CD4-positive, alpha-beta T cell (primary cell): ENCODE results near the gene GNPTAB. TPM values are rescaled to one million over a fixed set of nuclear protein-coding genes. Genes with fewer than 3 reads are reported as not detected.

Experiments
- ATAC-seq: fragments of 200-7000 bp; cut with Tn5 transposase; one replicate; pipeline ENCODE4 v1.10.0; 2022; ENCODE audit warnings: mild to moderate bottlenecking; ENCODE audit not compliant: poor library complexity
- CTCF ChIA-PET: fragments of 350-600 bp; sonication (Branson Sonifier 250); formaldehyde crosslinking; loops from one replicate; lab custom pipeline; 2021; ENCODE audit warnings: antibody characterized with exemption, inconsistent platforms; lab: Charles Lee
- POLR2A ChIA-PET: fragments of 350-600 bp; sonication (Branson Sonifier 250); formaldehyde crosslinking; loops from one replicate; lab custom pipeline; 2021; ENCODE audit warnings: antibody characterized with exemption, inconsistent platforms; lab: Charles Lee
- DNase-seq, 14 experiments: peaks; one replicate each; pipeline ENCODE4 v3.0.0-alpha.2; 2013 to 2020; ENCODE audit warnings: mixed read lengths in 2 of 14
- H3K27ac ChIP-seq, 2 donors: one replicate each; pipeline versions ENCODE4 v1.5.1 to v1.7.0; 2013; ENCODE audit warnings: low read length in 2 of 2, low read depth in 1 of 2, mild to moderate bottlenecking in 1 of 2
- H3K27me3 ChIP-seq, 2 experiments: 1 replicate in 1 of 2; 2 replicates in 1 of 2; pipeline versions ENCODE4 v1.6.1 to v1.7.0; 2013; ENCODE audit warnings: low read length in 2 of 2, control low read depth in 1 of 2, mild to moderate bottlenecking in 1 of 2, moderate library complexity in 1 of 2; ENCODE audit not compliant: insufficient read depth in 2 of 2, control insufficient read depth in 1 of 2
- H3K36me3 ChIP-seq: one replicate; pipeline ENCODE4 v1.6.1; 2013; ENCODE audit warnings: low read length, control low read depth; ENCODE audit not compliant: insufficient read depth
- H3K4me1 ChIP-seq: one replicate; pipeline ENCODE4 v1.6.1; 2013; ENCODE audit warnings: low read length, control low read depth; ENCODE audit not compliant: insufficient read depth
- H3K4me3 ChIP-seq: one replicate; pipeline ENCODE4 v1.5.1; 2013; ENCODE audit warnings: mild to moderate bottlenecking, low read length, moderate library complexity
- H3K9me3 ChIP-seq, 2 experiments: 1 replicate in 1 of 2; 2 replicates in 1 of 2; pipeline versions ENCODE4 v1.6.1 to v1.7.0; 2013; ENCODE audit warnings: low read length in 2 of 2, mild to moderate bottlenecking in 2 of 2, control low read depth in 1 of 2, moderate library complexity in 1 of 2; ENCODE audit not compliant: control insufficient read depth in 1 of 2, insufficient read depth in 1 of 2
- H3K27ac Mint-ChIP-seq: one replicate; pipeline ENCODE4 v1.8.0; 2020; ENCODE audit warnings: mixed read lengths
- H3K27me3 Mint-ChIP-seq: one replicate; pipeline ENCODE4 v1.8.0; 2021; ENCODE audit warnings: mixed read lengths
- H3K36me3 Mint-ChIP-seq: one replicate; pipeline ENCODE4 v1.8.0; 2021; ENCODE audit warnings: low read depth, mixed read lengths
- H3K4me1 Mint-ChIP-seq: one replicate; pipeline ENCODE4 v1.8.0; 2021; ENCODE audit warnings: low read depth, mixed read lengths
- H3K4me3 Mint-ChIP-seq: one replicate; pipeline ENCODE4 v1.8.0; 2020; ENCODE audit warnings: mild to moderate bottlenecking, mixed read lengths
- H3K9me3 Mint-ChIP-seq: one replicate; pipeline ENCODE4 v1.8.0; 2020; ENCODE audit warnings: mixed read lengths
- intact Hi-C, 2 experiments: fragments of 100-400 bp; cut with DNase I in 1 of 2; cut with micrococcal nuclease in 1 of 2; formaldehyde crosslinking; loops; one replicate each; pipeline versions ENCODE4 v1.15.1 to v1.9.0; 2023 to 2025; cut with DNase I, micrococcal nuclease
- total RNA-seq, 174 experiments: library from RNA in 2 of 174; stranded (reverse) in 2 of 174; gene quantifications; one replicate each; pipeline ENCODE4 v1.2.3 and lab custom pipeline; 2021 to 2026
- TF ChIP-seq, protein P1 (sequence below): fragments of 200-600 bp; IDR thresholded peaks from one replicate; pipeline ENCODE4 v1.8.0; 2022; ENCODE audit warnings: antibody characterized with exemption, mild to moderate bottlenecking

The GNPTAB gene
- total RNA-seq, 2 experiments from 2014 or later, result 38.2 to 43.8 TPM

DNA sequence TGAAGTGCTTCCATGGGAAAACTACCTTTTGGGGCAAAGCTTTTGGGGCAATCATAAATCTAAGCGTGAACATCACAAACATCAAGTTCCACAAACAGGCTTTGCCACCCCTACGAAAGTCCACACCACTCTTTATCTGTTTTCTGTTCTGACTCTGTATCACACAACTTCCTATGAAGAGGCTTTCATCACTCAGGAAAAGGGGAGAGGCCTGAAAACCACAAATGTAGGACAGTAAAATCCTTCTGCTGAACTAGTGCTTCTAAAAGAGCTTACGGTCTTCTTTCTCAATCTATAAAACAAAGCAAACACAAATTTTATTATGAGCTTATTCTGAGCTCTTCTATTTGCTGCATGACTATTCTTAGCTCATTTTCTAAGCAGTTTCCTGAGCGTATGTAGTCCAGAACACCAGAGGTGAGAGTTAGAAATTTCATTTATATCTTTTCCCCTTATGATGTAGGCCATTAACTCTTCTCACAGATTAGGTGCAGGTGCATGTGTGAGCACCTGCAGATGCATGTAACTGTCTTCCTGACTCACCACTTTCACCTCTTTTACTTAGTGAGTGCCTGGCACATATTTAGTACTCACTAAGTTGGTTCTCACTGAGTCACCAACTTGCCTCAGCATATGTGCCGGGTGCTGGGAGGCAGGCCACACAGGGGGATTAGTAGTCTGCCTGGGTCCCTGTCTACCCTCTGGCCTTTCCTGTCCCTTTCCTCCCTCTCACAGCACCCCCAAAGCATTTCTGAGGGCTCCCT is 58.6 kb downstream of the GNPTAB start:
- peaks cover 64% of the 10 kb centered on the region for H3K36me3 Mint-ChIP-seq
- Histone ChIP-seq H3K27me3 (no peaks in the 10 kb centered on the region), H3K4me3 (no peak overlapping the region), H3K4me1 (no peaks in the 10 kb centered on the region), H3K36me3 (peaks cover 37% of the 10 kb centered on the region), H3K9me3 (no peaks in the 10 kb centered on the region), H3K27ac (no peak overlapping the region)
- TF ChIP-seq, protein P1, sequence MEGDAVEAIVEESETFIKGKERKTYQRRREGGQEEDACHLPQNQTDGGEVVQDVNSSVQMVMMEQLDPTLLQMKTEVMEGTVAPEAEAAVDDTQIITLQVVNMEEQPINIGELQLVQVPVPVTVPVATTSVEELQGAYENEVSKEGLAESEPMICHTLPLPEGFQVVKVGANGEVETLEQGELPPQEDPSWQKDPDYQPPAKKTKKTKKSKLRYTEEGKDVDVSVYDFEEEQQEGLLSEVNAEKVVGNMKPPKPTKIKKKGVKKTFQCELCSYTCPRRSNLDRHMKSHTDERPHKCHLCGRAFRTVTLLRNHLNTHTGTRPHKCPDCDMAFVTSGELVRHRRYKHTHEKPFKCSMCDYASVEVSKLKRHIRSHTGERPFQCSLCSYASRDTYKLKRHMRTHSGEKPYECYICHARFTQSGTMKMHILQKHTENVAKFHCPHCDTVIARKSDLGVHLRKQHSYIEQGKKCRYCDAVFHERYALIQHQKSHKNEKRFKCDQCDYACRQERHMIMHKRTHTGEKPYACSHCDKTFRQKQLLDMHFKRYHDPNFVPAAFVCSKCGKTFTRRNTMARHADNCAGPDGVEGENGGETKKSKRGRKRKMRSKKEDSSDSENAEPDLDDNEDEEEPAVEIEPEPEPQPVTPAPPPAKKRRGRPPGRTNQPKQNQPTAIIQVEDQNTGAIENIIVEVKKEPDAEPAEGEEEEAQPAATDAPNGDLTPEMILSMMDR, result no peak
- intact Hi-C loops, result loop anchor here (2.0 to 10.0 kb wide), 4 partner anchors 59 to 360 kb away; partner anchors contain the start of genes GNPTAB (in 1 of the 2) and WASHC3 (in 1 of the 2)
- H3K27me3 Mint-ChIP-seq, result no peaks in the 10 kb centered on the region
- CTCF ChIA-PET, result interaction anchor here (1.1 to 2.6 kb wide), 4 partner anchors 13 to 68 kb away, joined by 3 to 73 read pairs (median 8); no protein-coding TSS in a partner anchor
- no peak overlapping the region for H3K27ac Mint-ChIP-seq
- POLR2A ChIA-PET, result interaction anchor here (1.0 to 1.2 kb wide), 2 partner anchors 58 to 67 kb away, joined by 4 read pairs; partner anchors contain the start of gene GNPTAB
- H3K4me1 Mint-ChIP-seq, result peaks cover 5% of the 10 kb centered on the region
- H3K9me3 Mint-ChIP-seq, result no peaks in the 10 kb centered on the region
- no peak overlapping the region for H3K4me3 Mint-ChIP-seq
- no peak for ATAC-seq
- no peak for DNase-seq

GRCh38 chr12:101769865-101770264 is 60.9 kb downstream of the GNPTAB start:
- Histone ChIP-seq H3K4me3 (no peak overlapping the region), H3K27ac (no peak overlapping the region), H3K4me1 (no peaks in the 10 kb centered on the region), H3K27me3 (no peaks in the 10 kb centered on the region), H3K9me3 (no peaks in the 10 kb centered on the region), H3K36me3 (peaks cover 57% of the 10 kb centered on the region)
- H3K36me3 Mint-ChIP-seq, result peaks cover 73% of the 10 kb centered on the region
- peaks cover 5% of the 10 kb centered on the region for H3K4me1 Mint-ChIP-seq
- ChIA-PET POLR2A (no interaction called here), CTCF (interaction anchor here (1.2 to 2.2 kb wide), 3 partner anchors 61 to 92 kb away, joined by 3 to 7 read pairs (median 4); partner anchors contain the start of gene GNPTAB)
- intact Hi-C loops, result loop anchor here in 1 of 2 experiments (5.0 to 10.0 kb wide), 3 partner anchors 295 to 358 kb away; partner anchors contain the start of gene WASHC3
- no peak for DNase-seq
- TF ChIP-seq, protein P1, result no peak
- no peak for ATAC-seq
- no peaks in the 10 kb centered on the region for H3K9me3 Mint-ChIP-seq
- H3K4me3 Mint-ChIP-seq, result no peak overlapping the region
- H3K27ac Mint-ChIP-seq, result no peak overlapping the region
- no peaks in the 10 kb centered on the region for H3K27me3 Mint-ChIP-seq

GRCh38 chr12:101768781-101769180 is 62.0 kb downstream of the GNPTAB start:
- H3K9me3 ChIP-seq, result no peaks in the 10 kb centered on the region
- intact Hi-C loops, result no loop called here
- CTCF ChIA-PET, result interaction anchor here (1.4 to 2.2 kb wide), 2 partner anchors 62 to 71 kb away, joined by 4 to 7 read pairs; partner anchors contain the start of gene GNPTAB
- H3K27ac Mint-ChIP-seq, result no peak overlapping the region
- H3K4me3 ChIP-seq, result no peak overlapping the region
- no peaks in the 10 kb centered on the region for H3K27me3 ChIP-seq
- TF ChIP-seq, protein P1, result no peak
- no peak overlapping the region for H3K4me3 Mint-ChIP-seq
- ATAC-seq, result no peak
- no peaks in the 10 kb centered on the region for H3K9me3 Mint-ChIP-seq
- H3K27me3 Mint-ChIP-seq, result no peaks in the 10 kb centered on the region
- peaks cover 5% of the 10 kb centered on the region for H3K4me1 Mint-ChIP-seq
- POLR2A ChIA-PET, result interaction anchor here (0.9 kb wide), 1 partner anchor 62 kb away, joined by 3 read pairs; the partner anchor contains the start of gene GNPTAB
- peaks cover 64% of the 10 kb centered on the region for H3K36me3 ChIP-seq
- H3K4me1 ChIP-seq, result no peaks in the 10 kb centered on the region
- H3K36me3 Mint-ChIP-seq, result peaks cover 81% of the 10 kb centered on the region
- DNase-seq, result no peak
- H3K27ac ChIP-seq, result no peak overlapping the region
